Activated CD8-positive, alpha-beta T cell treated with anti-CD3 and anti-CD28 coated beads, Interleukin-2, amount 10 ng/mL, durations not matched to agents 7 days and 5 days (primary cell): ENCODE results near the gene AFDN. TPM values are rescaled to one million over a fixed set of nuclear protein-coding genes. Genes with fewer than 3 reads are reported as not detected.

ENCODE experiments used
- ATAC-seq: fragments of 150-1000 bp; cut with Tn5 transposase; one replicate; pipeline ENCODE4 v1.10.0; 2021; ENCODE audit warnings: moderate library complexity
- CTCF ChIA-PET: fragments of 350-600 bp; sonication (Branson Sonifier 250); formaldehyde crosslinking; loops from one replicate; lab custom pipeline; 2021; ENCODE audit warnings: antibody characterized with exemption; lab: Charles Lee
- POLR2A ChIA-PET: fragments of 350-600 bp; sonication (Branson Sonifier 250); formaldehyde crosslinking; loops from one replicate; lab custom pipeline; 2021; ENCODE audit warnings: antibody characterized with exemption; lab: Charles Lee
- DNase-seq: peaks from one replicate; pipeline ENCODE4 v3.0.0-alpha.2; 2020
- H3K27ac Mint-ChIP-seq: one replicate; pipeline ENCODE4 v1.8.0; 2021; ENCODE audit warnings: mild to moderate bottlenecking, mixed read lengths
- H3K27me3 Mint-ChIP-seq: one replicate; pipeline ENCODE4 v1.8.0; 2021; ENCODE audit warnings: low read depth, mixed read lengths
- H3K36me3 Mint-ChIP-seq: one replicate; pipeline ENCODE4 v1.8.0; 2021; ENCODE audit warnings: low read depth, mixed read lengths
- H3K4me1 Mint-ChIP-seq: one replicate; pipeline ENCODE4 v1.8.0; 2021; ENCODE audit warnings: low read depth, mixed read lengths
- H3K4me3 Mint-ChIP-seq: one replicate; pipeline ENCODE4 v1.8.0; 2021; ENCODE audit warnings: mild to moderate bottlenecking, mixed read lengths
- H3K9me3 Mint-ChIP-seq: one replicate; pipeline ENCODE4 v1.8.0; 2022; ENCODE audit warnings: mixed read lengths; ENCODE audit not compliant: insufficient read depth
- total RNA-seq, 2 experiments: library from RNA; stranded (reverse); gene quantifications; one replicate each; pipeline ENCODE4 v1.2.3, GENCODE V29; 2021

The AFDN gene
- total RNA-seq, 2 experiments from 2014 or later: 20.9 to 24.2 TPM

- CTCF ChIA-PET: no interaction called here
- Mint-ChIP-seq H3K9me3 (no peaks in the 10 kb centered on the region), H3K27ac (no peak overlapping the region), H3K4me1 (no peaks in the 10 kb centered on the region), H3K36me3 (no peaks in the 10 kb centered on the region), H3K27me3 (no peaks in the 10 kb centered on the region), H3K4me3 (no peak overlapping the region)
- no peak for DNase-seq
- no peak for ATAC-seq
- POLR2A ChIA-PET: no interaction called here
Measured at GRCh38 chr6:167988154-167988495, 161.4 kb downstream of the AFDN start.

GRCh38 chr6:167988945-167989841, 162.5 kb downstream of the AFDN start:
- Mint-ChIP-seq H3K36me3 (no peaks in the 10 kb centered on the region), H3K4me3 (no peak overlapping the region), H3K27ac (no peak overlapping the region), H3K9me3 (no peaks in the 10 kb centered on the region), H3K27me3 (no peaks in the 10 kb centered on the region), H3K4me1 (no peaks in the 10 kb centered on the region)
- DNase-seq (no peak), ATAC-seq (no peak)
- CTCF ChIA-PET: no interaction called here
- POLR2A ChIA-PET: no interaction called here

DNA sequence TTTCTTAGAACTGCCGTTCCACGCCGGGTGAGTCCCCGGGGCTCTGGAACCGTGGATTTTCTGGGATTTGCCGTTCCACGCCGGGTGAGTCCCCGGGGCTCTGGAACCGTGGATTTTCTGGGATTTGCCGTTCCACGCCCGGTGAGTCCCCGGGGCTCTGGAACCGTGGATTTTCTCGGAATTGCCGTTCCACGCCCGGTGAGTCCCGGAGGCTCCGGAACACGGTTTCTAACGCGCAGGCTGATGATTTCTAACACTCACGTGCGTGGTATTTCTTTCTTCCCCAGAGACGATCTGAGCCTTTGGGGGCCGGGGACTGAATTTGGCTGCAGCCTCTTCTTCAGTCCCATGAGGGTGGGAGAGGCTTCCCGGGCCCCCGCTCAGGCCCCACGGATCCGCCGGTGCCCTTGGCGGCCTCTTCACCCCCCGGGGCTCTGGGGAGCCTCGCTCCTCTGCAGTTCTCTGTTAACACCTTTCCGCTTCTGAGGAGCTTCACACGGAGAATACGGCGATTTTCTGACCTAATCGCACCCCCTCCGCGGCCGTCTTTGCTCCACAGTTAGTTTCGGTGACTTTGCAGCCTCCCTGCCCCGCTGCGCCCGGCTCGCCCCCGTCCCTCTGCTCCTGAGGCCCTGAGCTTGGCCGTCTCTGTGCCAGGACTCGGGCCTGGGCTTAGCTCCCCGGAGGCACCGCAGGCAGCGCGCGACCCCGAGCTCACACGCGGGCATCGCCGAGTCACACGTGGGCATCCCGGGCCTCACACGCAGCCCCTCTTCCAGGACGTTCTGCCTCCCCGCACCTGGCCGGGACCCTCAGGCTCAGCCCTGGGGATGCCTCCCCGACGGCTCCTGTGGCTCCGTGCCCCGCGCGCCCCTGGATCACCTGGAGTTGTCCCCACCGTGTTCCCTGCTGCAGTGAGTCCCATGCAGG, 163.6 kb downstream of the AFDN start:
- Mint-ChIP-seq H3K27ac (no peak overlapping the region), H3K9me3 (no peaks in the 10 kb centered on the region), H3K27me3 (no peaks in the 10 kb centered on the region), H3K36me3 (no peaks in the 10 kb centered on the region), H3K4me3 (no peak overlapping the region), H3K4me1 (no peaks in the 10 kb centered on the region)
- ATAC-seq (no peak), DNase-seq (no peak)
- POLR2A ChIA-PET: no interaction called here
- CTCF ChIA-PET: no interaction called here

- ATAC-seq: no peak
- ChIA-PET CTCF (no interaction called here), POLR2A (no interaction called here)
- DNase-seq: no peak
- no peaks in the 10 kb centered on the region for H3K27me3 Mint-ChIP-seq
- H3K9me3 Mint-ChIP-seq: no peaks in the 10 kb centered on the region
- no peaks in the 10 kb centered on the region for H3K36me3 Mint-ChIP-seq
- H3K27ac Mint-ChIP-seq: peak overlapping the region; percentile 49
- H3K4me1 Mint-ChIP-seq: no peaks in the 10 kb centered on the region
- H3K4me3 Mint-ChIP-seq: no peak overlapping the region
Measured at GRCh38 chr6:167993169-167993568, 166.5 kb downstream of the AFDN start.

- no peak overlapping the region for H3K27ac Mint-ChIP-seq
- no peak overlapping the region for H3K4me3 Mint-ChIP-seq
- no peaks in the 10 kb centered on the region for H3K4me1 Mint-ChIP-seq
- no peak for DNase-seq
- H3K9me3 Mint-ChIP-seq: no peaks in the 10 kb centered on the region
- CTCF ChIA-PET: interaction anchor here (0.7 kb wide), 1 partner anchor 278 kb away, joined by 6 read pairs; no protein-coding TSS in a partner anchor
- H3K36me3 Mint-ChIP-seq: no peaks in the 10 kb centered on the region
- no peak for ATAC-seq
- POLR2A ChIA-PET: no interaction called here
- no peaks in the 10 kb centered on the region for H3K27me3 Mint-ChIP-seq
Measured at GRCh38 chr6:167993831-167994230, 167.1 kb downstream of the AFDN start.

DNA sequence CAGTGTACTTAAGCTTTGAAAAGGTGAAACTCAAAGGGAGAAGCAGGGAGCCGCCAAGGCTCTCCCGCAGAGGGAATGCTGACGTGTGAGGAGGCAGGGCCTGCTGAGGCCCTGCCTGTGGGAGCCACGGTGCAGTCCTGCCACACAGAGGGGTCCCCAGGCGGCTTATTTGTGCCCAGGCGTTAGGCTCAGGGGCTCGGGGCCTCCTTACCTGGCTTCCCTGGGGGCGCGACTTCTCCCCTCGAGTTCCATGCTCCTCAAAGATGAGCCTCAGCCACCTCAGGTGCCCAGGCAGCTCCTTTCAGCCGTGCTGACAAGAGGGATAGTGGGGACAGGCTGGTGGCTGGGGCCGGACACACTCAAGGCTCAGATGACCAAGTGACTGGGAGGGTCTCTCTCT, 168.6 kb downstream of the AFDN start:
- no peak overlapping the region for H3K4me3 Mint-ChIP-seq
- ChIA-PET POLR2A (no interaction called here), CTCF (no interaction called here)
- no peaks in the 10 kb centered on the region for H3K9me3 Mint-ChIP-seq
- H3K36me3 Mint-ChIP-seq: no peaks in the 10 kb centered on the region
- no peaks in the 10 kb centered on the region for H3K27me3 Mint-ChIP-seq
- no peaks in the 10 kb centered on the region for H3K4me1 Mint-ChIP-seq
- DNase-seq: no peak
- no peak for ATAC-seq
- no peak overlapping the region for H3K27ac Mint-ChIP-seq

DNA sequence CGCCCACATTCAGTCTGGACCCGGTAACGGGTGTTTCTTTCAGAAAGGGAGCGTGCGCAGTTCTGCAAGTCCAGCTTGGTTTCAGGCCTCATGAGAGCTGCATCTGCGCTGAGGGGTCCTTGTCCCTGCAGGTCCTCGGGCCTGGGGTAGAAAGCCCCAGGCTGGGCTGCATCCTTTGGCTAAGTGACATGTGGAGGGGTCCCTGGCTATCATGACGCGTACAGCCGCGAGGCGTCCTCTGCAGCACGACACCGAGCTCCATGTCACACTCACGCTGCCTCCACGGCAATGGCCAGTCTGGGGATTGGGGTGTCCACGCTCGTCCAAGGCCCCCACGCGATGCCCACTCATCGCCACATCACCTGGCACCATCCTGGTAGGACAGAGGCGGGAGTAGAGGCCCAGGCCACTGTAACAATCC, 169.0 kb downstream of the AFDN start:
- H3K4me3 Mint-ChIP-seq: no peak overlapping the region
- DNase-seq: no peak
- ChIA-PET CTCF (no interaction called here), POLR2A (no interaction called here)
- H3K27ac Mint-ChIP-seq: no peak overlapping the region
- ATAC-seq: no peak
- H3K9me3 Mint-ChIP-seq: no peaks in the 10 kb centered on the region
- H3K4me1 Mint-ChIP-seq: no peaks in the 10 kb centered on the region
- H3K36me3 Mint-ChIP-seq: no peaks in the 10 kb centered on the region
- H3K27me3 Mint-ChIP-seq: no peaks in the 10 kb centered on the region

- Mint-ChIP-seq H3K36me3 (no peaks in the 10 kb centered on the region), H3K27me3 (no peaks in the 10 kb centered on the region), H3K4me1 (no peaks in the 10 kb centered on the region), H3K27ac (no peak overlapping the region), H3K9me3 (no peaks in the 10 kb centered on the region), H3K4me3 (peak overlapping the region; percentile 46)
- ChIA-PET CTCF (no interaction called here), POLR2A (no interaction called here)
- DNase-seq: peak; percentile 30
- ATAC-seq: no peak
Measured at GRCh38 chr6:167996424-167997199, 169.9 kb downstream of the AFDN start.

DNA sequence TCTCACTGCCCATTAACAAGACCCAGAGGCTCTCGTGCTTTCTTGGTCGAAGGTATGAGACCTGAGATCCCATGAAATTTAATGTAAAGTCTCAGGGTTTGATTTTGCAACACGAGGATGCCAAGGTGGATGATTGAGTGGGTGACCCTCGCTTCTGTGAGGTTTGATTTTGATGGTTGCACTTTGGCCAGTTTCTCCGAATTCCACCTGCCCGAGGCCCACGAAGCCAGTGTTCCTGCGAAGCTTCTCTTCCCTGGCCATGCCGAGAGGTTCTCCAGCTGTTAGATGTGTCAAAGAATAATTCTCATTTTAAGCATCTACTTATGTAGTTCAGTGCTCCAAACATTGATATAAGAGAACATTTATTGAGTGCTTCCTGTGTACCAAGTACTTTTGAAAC, 170.9 kb downstream of the AFDN start, which contains the start of gene KIF25:
KIF25 (plus strand) TSS at position 30 of the 400 bp plus-strand sequence. CDS start 31,915 bp downstream, outside the sequence.
- no peaks in the 10 kb centered on the region for H3K27me3 Mint-ChIP-seq
- H3K4me3 Mint-ChIP-seq: peak within 1 kb of the TSS; percentile 46
- no peaks in the 10 kb centered on the region for H3K36me3 Mint-ChIP-seq
- ChIA-PET CTCF (no interaction called here), POLR2A (no interaction called here)
- peaks cover 2% of the 10 kb centered on the region for H3K4me1 Mint-ChIP-seq
- DNase-seq (peak; percentile 7), ATAC-seq (no peak)
- H3K27ac Mint-ChIP-seq: no peak within 1 kb of the TSS
- no peaks in the 10 kb centered on the region for H3K9me3 Mint-ChIP-seq

DNA sequence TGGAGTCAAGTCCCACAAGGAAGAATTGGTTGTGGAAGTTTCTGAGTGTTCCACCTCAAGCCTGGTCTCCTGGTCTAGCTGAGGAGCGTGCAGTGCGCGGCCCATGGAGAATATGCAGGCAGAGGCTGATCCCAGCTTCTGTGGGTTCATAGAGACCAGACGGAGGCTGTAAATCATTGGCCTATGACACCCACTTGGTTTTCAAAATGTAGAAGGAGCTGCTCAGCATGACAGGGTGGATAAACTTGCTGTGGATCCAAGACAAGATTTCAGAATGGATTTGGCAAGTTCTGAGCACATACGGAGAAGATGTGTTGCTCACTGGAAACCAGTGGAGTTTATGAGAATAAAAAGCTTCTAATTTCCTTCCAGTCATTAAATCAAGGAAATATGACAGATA, 171.5 kb downstream of the AFDN start:
- POLR2A ChIA-PET: no interaction called here
- no peak overlapping the region for H3K27ac Mint-ChIP-seq
- DNase-seq (peak; percentile 4), ATAC-seq (no peak)
- H3K27me3 Mint-ChIP-seq: no peaks in the 10 kb centered on the region
- H3K4me3 Mint-ChIP-seq: no peak overlapping the region
- CTCF ChIA-PET: no interaction called here
- H3K36me3 Mint-ChIP-seq: no peaks in the 10 kb centered on the region
- no peaks in the 10 kb centered on the region for H3K9me3 Mint-ChIP-seq
- peaks cover 2% of the 10 kb centered on the region for H3K4me1 Mint-ChIP-seq

DNA sequence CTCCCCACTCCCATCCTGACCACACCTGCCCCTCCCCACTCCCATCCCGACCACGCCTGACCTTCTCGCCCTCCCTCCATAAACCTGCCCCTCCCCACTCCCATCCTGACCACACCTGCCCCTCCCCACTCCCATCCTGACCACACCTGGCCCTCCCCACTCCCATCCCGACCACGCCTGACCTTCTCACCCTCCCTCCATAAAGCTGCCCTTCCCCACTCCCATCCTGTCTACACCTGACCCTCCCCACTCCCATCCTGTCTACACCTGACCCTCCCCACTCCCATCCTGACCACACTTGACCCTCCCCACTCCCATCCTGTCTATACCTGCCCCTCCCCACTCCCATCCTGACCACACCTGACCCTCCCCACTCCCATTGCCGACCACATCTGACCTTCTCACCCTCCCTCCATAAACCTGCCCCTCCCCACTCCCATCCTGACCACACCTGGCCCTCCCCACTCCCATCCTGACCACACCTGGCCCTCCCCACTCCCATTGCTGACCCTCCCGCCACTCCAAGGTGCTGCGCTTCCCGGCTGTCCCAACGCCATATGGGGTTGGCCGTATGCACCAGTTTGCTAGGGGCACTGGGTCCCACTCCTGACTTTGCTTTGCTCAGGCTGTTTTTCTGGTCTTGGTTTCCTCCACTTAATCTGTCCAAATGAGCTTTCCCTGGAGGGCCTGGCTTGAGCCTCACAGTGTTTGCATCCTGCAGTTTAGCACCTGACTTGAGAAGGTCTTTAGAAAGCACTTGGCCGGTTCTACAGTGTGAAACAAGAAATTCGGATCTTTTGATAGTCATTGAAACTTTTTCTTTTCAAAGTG, 173.7 kb downstream of the AFDN start:
- no peaks in the 10 kb centered on the region for H3K36me3 Mint-ChIP-seq
- ATAC-seq (no peak), DNase-seq (no peak)
- ChIA-PET CTCF (no interaction called here), POLR2A (no interaction called here)
- H3K4me3 Mint-ChIP-seq: no peak overlapping the region
- H3K4me1 Mint-ChIP-seq: peaks cover 2% of the 10 kb centered on the region
- H3K9me3 Mint-ChIP-seq: no peaks in the 10 kb centered on the region
- no peaks in the 10 kb centered on the region for H3K27me3 Mint-ChIP-seq
- peak overlapping the region; percentile 54 for H3K27ac Mint-ChIP-seq
